HG03060 (cell line): ENCODE measurements around the gene SHC2.
"Not testable (repeated sequence)": the region's sequence is repeated elsewhere in the genome, so short reads cannot be mapped to it uniquely, and the experiment has no call there.

ENCODE experiments used
- ATAC-seq: cut with Tn5 transposase; IDR thresholded peaks from one replicate; pipeline ENCODE4 v1.9.1; 2021; ENCODE audit warnings: low read depth, moderate number of reproducible peaks; ENCODE audit not compliant: unreplicated experiment

The SHC2 gene

DNA sequence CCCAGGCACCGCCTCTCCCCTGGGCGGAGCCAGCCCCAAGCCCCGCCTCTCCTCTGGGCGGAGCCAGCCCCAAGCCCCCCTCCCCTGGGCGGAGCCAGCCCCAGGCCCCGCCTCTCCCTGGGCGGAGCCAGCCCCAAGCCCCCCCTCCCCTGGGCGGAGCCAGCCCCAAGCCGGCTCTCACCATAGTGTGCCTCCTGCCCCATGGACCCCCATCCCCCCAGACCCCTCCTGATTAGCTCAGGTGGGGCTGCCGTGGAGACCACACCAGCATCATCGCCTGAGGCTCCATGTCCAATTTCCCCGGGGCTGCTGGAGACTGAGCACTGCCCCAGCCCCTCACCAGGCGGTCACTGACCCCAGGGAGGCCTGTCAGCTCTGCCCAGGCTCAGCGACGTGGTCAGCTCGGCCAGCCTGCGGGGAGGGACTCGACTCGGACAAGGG, 31.3 kb upstream of the SHC2 start:
- ATAC-seq: no peak

DNA sequence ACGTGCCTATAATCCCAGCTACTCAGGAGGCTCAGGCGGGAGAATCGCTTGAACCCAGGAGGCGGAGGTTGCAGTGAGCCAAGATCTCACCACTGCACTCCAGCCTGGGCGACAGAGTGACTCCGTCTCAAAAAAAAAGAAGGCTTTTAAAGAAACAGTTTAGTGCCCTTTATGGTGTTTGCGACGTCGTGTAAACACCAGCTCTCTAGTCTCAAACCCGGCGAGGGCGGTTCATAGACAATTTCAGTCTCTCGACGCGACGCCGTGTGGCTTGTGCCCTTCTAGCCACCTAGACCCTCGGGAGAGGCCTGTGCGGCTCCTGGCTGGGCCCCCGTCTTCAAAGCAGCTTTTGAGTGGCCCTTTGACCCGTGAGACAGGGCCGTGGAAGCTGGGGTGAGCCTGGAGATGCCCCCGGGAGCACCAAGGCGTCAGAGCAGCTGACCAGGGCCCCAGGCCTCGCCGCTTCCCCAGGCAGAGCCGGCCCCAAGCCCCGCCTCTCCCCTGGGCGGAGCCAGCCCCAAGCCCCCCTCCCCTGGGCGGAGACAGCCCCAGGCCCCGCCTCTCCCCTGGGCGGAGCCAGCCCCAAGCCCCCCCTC, 30.4 kb upstream of the SHC2 start:
- no peak for ATAC-seq

DNA sequence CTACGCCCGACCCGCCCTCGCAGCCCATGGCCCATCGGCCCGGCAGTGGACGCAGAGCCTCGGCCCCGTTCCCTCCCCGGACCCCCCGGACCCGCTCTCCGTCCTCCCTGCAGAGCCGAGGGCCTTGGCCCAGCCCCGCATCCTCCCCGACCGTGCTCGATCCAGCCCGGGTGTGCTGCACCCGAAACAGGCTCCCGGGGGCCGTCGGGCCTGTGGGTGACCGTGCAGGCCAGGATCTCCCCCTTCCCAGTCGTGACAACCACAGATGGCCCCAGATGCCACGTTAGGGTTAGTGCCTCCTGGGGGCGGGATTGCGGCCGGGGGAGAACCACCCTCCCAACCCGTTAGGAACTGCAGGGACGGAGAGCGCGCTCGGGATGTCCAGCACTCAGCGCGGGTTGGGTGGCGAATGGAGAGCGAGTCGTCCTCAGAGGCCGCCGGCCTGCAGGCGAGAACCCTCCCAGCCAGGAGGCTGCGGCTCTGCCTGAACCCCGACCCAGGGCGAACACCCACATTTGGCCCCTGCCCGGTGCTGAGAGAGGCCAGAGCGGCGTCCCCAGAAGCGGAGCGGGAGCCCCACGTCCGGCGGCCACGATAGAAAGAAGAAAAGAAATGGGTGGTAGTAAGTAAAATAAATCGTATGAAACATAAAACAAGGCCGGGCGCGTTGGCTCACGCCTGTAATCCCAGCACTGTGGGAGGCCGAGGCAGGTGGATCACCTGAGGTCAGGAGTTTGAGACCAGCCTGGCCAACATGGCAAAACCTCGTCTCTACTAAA, 28.8 kb upstream of the SHC2 start:
- ATAC-seq: no peak

DNA sequence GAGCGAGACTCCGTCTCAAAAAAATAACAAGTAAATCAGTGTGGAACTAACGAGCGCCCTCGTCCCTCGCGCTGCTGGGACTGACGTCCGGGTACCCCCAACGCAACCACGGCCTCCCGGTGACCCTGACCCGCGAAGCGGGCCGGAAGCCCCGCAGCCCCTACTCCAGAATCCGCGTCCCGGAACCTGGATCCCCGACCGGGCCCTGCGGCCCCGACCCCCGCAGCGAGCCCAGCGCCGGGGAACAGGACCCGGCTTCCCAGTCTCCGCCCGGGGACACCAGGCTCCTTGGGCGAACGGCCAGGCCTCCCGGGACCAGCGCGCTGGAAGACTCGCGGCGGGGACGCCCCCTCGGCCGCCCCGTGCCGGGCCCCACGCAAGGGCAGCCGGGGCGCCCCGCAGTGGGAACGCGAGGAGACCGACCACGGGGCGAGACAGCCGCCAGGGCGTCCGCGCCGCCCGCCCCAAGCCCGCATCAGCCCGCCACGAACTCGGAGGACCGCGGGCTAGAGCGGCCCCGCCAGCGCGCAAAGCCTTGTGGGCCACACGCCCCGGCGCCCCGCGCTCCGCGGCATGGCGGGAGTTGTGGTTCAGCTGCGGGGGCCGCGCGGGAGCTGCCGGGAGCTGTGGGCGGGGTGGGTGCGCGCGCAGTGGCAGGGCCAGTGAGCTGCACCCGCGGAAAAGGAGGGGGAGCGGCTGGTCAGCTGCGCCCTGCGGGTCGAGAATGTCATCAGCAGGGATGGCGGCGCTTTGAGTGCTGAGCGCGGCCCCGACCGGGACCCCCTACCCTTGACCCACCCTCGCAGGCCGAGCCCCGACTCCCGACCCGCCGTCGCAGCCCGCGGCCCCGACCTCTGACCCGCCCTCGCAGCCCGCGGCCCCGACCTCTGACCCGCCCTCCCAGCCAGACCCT, 27.9 kb upstream of the SHC2 start:
- ATAC-seq: peak; percentile 53

DNA sequence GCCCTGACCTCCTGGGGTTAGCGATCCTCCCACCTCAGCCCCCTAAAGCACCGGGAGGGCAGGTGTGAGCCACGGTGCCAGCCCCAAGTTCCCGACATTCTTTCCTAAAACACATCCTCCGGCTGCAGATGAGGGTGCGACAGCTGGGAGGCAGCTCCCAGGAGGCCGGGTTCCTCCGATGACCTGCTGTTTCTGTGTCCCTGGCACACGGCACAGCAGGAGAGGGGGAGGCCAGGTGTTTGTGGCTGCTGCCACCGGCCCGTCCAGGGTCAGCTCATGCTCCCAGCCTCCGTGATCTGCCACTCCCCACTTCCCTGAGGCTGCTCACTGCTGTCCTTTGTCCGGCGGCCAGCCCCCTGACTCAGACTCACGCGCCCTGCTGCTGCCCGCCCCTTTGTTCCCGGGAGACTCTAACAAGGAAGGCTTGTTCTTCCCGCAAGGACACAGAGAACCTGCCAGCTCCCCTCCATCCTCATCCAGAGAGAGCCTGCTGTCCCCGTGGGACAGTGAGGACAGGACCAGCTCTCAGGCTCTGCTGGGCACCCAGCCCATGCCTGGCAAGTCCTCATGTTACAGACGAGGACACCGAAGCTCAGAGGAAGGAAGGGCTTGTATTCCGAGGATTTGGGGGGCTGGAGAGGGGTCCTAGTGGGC, 24.9 kb upstream of the SHC2 start:
- no peak for ATAC-seq

DNA sequence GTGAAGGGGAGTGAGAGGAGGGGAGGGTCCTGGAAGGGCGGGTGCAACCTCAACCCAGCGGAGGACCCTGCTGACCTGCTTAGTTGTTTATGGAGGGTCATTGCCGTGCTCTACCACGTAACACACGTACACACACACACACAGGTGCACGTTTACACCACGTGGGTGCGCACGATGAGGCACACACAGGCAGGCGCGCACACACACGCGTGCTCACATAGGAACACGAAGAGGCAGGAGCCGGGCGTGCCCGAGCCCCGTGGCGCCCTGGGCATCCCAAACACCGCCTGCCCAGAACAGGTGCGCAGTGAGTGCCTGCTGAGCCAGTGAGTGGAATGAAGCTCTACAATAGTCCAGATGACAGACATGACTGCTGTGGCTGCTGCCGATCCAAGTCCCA, 24.2 kb upstream of the SHC2 start:
- no peak for ATAC-seq

DNA sequence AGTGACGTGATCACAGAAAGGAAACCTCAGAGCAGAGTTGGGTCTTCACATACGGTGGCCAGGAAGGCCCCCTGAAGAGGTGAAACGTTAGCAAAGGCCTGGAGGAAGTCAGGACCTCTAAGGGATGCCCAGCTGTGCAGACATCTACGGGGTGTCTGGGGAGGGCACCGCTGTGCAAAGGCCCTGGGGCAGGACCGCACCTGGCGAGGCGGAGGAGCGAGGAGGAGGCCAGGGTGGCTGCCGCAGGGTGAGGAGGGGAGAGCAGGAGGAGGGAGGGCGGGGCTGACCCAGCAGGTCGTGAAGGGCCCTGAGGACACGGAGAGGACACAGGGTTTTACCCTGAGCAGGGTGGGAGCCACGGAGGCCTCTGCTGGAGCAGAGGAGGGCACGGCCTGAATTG, 23.7 kb upstream of the SHC2 start:
- no peak for ATAC-seq

DNA sequence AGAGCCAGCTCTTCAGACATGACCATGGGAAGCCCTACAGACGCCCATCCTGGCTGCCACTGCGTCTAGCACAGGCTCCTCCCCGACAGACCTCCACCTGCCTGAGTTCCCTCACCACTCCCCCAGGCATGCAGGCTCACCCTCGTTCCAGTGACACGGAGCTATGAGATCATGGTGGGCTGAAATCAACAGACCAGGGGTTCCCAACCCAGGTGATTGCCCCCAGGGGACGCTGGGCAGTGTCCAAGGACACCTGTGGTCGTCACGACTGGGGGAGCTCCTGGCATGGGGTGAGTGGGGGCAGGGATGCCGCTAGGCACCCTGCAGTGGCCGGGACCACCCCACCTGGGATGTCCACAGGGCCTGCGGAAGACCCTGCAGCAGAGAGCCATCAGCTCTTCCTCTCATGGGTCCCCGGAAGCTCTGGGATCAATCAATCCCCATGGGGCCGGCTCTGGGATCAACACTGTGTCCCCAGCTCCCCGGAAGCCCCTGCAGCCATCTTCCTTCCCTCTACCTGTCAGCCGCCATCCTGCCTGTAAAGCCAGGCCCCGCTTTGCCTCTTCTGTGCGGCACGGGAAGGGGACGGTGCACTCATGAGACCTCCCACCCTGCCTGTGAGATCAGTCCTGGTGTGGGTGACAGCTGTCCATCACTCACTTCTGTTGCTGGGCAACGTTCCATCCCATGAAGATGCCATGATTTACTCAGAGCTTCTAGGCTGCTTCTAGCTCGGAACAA, 22.7 kb upstream of the SHC2 start:
- ATAC-seq: no peak

DNA sequence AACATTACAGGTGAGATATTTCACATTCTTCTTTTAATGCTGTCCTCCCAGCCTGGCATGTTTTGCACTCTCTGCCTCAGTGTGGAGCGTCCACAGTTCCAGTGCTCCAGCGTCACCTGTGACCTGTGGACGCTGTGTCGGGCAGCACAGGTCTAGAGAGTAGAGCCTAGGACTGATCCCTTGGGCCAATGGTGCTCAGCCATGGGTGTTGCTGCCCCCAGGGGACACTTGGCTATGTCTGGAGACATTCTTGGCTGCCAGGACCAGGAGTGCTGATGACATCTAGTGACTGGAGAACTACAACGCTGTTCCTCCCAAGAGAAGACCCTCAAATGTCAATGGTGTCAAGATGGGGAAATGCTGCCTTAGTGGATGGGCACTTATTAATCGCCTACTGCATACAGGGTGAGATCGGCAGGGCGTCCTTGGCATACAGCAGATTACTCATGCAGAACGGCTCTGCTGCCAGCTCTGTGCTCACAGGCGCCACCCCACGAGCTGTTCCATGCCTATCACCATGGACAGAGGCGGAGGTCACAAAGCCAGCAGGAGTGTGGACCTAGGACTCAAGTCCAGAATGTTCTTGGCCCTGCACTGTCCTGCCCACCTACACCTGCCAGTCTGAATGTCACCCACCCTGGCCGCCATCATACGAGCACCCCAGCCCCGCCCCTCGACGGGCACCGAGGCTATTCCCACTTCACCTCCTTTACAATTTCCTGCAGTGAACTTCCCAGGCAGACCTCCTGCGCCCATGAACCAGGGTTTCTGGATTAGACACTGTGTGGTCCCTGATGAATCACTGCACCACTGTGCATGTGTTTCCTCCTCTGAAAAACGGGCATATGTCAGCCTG, 21.6 kb upstream of the SHC2 start:
- no peak for ATAC-seq

DNA sequence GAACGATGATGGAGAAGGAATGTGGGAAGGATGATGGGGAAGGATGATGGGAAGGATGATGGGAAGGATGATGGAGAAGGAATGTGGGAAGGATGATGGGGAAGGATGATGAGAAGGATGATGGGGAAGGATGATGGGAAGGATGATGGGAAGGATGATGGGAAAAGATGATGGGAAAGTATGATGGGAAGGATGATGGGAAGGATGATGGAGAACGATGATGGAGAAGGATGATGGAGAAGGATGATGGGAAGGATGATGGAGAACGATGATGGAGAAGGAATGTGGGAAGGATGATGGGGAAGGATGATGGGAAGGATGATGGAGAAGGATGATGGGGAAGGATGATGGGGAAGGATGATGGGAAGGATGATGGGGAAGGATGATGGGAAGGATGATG, 20.3 kb upstream of the SHC2 start:
- ATAC-seq: not testable (repeated sequence)

DNA sequence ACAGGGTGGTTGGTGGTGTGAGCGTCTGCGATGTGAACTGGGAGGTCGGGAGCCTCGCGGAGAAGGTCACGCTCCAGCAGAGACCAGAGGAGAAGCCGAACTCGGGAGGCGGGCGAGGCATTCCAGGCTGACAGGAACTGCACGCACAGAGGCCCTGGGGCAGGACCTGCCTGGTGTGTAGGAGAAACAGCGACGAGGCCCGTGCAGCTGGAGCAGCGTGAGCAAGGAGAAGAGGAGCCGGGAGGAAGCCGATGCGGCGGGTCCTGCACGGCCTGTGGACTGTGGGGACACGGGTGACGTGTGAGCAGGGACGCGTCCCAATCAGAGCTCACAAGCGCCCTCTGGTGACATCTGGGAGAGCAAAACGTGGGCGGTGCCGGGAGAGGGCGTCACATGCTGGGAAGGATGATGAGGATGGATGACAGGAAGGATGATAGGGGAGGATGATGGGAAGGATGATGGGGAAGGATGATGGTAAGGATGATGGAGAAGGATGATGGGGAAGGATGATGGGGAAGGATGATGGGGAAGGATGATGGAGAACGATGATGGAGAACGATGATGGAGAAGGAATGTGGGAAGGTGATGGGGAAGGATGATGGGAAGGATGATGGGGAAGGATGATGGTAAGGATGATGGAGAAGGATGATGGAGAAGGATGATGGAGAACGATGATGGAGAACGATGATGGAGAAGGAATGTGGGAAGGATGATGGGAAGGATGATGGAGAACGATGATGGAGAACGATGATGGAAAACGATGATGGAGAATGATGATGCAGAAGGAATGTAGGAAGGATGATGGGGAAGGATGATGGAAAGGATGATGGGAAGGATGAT, 19.4 kb upstream of the SHC2 start:
- no peak for ATAC-seq

DNA sequence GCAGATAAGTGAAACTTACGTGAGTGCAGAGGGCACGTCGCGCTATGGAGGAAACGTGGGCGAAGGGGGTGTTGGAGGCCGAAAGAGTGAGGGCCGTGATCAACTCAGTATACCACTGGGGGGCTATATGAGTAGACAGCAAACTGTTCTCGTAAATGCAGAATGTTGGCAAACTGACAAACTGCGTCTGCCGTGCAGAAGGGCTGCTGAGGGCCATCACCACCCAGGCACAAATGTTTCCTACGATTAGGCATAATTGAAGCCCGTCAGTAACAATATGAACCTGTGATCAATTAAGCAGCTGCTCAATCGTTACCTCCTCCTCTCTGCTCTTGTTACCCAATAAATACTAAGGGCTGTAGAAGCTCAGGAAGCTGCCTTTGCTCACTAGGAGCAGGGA, 18.1 kb upstream of the SHC2 start:
- ATAC-seq: no peak

DNA sequence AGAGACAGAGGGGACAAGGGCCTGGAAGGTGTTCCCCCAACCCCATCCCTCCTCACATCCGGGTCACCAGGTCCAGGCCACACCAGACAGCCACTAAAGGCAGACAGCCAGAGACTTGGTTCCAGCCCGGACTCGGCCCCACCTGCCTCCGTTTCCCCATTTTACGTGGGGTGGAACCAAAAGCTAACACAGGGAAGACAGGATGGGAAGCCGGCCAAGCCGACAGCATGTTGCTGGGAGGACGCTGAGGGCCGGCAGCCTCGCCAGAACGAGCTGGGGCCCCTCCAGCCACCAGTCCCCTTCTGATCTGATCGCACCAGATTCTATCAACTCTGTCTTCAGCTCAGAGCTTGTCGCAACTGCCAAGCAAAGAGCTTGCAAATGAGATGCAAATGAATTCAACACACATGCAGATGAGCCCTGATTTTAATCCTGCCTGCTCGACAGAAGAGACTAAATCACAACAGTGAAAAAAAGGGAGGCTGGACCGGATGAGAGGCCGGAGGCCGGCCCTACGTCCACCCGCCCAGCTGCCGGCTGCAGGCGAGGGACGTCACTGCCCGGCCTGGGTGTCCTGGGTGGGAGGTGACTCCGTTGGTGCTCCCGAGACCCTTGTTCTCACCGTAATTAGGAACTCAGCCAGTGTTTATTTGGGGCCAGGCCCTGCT, 17.5 kb upstream of the SHC2 start:
- ATAC-seq: no peak

DNA sequence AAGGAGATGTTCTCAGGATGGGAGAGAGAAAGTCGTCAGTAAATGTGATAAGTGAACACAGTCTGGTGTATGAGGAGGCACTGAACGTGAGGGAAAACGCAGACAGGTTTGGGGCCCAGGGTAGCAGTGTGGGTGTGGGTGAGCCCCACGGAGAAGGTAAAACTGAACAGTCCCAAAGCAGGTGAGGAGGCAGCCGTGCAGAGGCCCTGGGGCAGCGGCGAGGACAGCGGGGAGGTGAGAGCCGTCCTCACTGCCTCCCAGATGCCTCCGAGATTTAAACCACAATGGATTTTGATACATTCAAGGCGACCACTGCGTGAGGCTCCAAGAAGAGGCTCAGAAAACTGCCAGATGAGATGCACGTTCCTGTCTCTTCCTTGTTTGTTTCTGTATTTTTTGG, 14.5 kb upstream of the SHC2 start:
- no peak for ATAC-seq

DNA sequence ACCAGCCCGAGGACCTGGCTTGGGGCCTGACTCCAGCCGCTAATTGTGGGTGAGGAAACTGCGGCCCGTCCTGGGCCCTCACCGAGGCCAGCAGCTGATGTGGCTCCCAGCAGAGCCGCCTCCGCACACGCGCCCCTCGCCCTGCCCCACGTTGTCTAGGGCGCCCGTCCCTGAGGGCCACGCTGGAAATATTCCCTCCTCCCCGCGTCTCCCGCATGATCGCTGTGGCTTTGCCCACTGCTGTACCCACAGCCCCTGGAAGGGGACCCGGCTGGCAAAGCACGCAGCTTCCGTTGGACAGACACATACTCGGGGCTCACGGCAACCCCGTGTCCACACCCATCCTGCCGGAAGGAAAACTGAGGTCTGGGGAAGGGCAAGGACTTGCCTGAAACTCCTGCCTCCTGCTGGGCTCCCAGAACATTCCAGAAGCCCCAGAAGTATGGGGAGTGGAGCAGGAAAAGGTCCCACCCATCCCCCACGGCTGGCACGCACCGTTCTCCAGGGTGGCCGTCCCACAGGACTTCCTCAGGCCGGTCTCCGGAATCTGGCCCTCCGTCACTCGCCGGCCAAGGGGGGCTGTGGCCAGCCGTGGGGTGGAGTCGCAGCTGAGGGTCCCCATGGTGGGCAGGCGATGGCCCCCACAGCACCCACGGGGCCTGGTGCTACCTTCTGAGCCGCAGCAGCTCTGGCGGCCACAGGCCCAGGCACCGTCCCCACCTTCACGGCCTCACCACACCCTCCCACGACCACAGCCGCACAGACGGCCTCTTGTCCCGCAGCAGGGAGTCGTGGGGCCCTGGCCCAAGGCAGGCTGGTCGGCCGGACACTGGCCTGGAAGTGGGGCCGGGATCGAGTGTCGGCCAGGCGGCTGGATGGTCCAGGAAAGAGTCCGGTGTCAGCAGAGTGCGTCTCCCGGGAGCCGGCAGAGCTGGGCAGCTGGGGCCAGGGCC, 13.6 kb upstream of the SHC2 start:
- no peak for ATAC-seq

DNA sequence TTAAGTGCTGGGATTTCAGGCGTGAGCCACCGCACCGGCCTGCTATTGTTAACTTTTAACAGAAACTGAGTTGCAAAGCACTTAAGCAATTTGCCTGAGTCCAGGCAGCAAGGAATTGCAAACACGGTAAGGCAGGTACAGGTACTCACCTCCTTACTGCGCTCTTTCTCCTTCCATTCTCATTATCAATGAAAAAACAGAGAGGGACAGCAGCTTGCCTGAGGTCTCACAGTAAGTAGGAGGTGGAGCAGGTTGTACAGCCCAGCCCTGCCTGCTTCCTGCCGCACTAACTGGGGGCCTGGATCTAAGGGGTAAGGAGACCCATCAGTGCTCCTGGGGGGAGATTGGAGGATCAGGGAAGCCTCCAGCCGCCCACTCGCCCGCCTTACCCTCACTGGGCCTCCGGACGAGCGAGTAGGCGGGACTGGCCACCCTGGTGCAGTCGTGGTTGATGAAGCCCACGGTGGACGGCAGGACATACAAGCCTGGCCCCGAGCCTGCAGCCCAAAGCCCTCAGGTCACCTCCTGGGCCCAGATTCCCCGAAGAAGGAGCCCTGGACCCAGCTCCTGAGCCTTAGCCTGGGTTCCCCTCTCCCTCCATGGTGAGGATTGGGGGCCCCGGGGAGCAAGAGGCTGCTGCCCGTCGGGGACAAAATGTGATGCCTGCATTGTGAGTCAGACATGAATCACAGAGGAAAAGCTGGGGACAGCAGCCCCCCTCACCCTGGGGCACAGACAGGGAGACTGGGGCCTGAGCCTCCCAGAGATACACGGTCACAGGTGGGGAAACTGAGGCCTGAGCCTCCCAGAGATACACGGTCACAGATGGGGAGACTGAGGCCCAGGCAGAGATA, 11.4 kb upstream of the SHC2 start:
- no peak for ATAC-seq
